ENCODE measurements around the gene MAPK1.
"Not testable (repeated sequence)": the region's sequence is repeated elsewhere in the genome, so short reads cannot be mapped to it uniquely, and the experiment has no call there.

The MAPK1 gene

GRCh38 chr22:21735200-21736083 lies 132.0 kb downstream of the MAPK1 start, which contains the start of gene YPEL1:
Gene YPEL1 (minus strand): TSS chr22:21735794. CDS start chr22:21710744, 25,050 bp downstream.
- no peak for TF ChIP-seq CTCF (IDR thresholded peaks at IDR 0.05; ENCODE audit: low read depth, low read length)
- H3K27me3 ChIP-seq = no peaks in the 10 kb centered on the region; the same call in 1 of the 2 replicates
- no peaks in the 10 kb centered on the region for H3K36me3 ChIP-seq
- H3K4me1 ChIP-seq = no peaks in the 10 kb centered on the region
- peak; percentile 97 for DNase-seq
- H3K4me3 ChIP-seq (ENCODE audit: low read depth, low read length) = peak within 1 kb of the TSS; percentile 66
- peaks cover 4% of the 10 kb centered on the region for H3K9me3 ChIP-seq

GRCh38 chr22:21734540-21735199 lies 132.8 kb downstream of the MAPK1 start:
- Histone ChIP-seq H3K27me3 (no peaks in the 10 kb centered on the region; the same call in 1 of the 2 replicates), H3K4me1 (no peaks in the 10 kb centered on the region), H3K36me3 (no peaks in the 10 kb centered on the region), H3K9me3 (peaks cover 4% of the 10 kb centered on the region), H3K4me3 (ENCODE audit: low read depth, low read length) (peak overlapping the region; percentile 66)
- no peak for TF ChIP-seq CTCF (IDR thresholded peaks at IDR 0.05; ENCODE audit: low read depth, low read length)
- DNase-seq = no peak

GRCh38 chr22:21731503-21731902 lies 135.9 kb downstream of the MAPK1 start:
- no peak overlapping the region for H3K4me3 ChIP-seq (ENCODE audit: low read depth, low read length)
- no peak for TF ChIP-seq CTCF (IDR thresholded peaks at IDR 0.05; ENCODE audit: low read depth, low read length)
- DNase-seq = no peak
- peaks cover 4% of the 10 kb centered on the region for H3K9me3 ChIP-seq
- no peaks in the 10 kb centered on the region for H3K36me3 ChIP-seq
- no peaks in the 10 kb centered on the region for H3K4me1 ChIP-seq
- no peaks in the 10 kb centered on the region; the same call in 1 of the 2 replicates for H3K27me3 ChIP-seq

GRCh38 chr22:21730535-21731308 lies 136.7 kb downstream of the MAPK1 start:
- Histone ChIP-seq H3K4me3 (ENCODE audit: low read depth, low read length) (no peak overlapping the region), H3K36me3 (no peaks in the 10 kb centered on the region), H3K9me3 (no peaks in the 10 kb centered on the region), H3K4me1 (no peaks in the 10 kb centered on the region), H3K27me3 (no peaks in the 10 kb centered on the region; the same call in 1 of the 2 replicates)
- no peak for DNase-seq
- no peak for TF ChIP-seq CTCF (IDR thresholded peaks at IDR 0.05; ENCODE audit: low read depth, low read length)

GRCh38 chr22:21729184-21729583 lies 138.3 kb downstream of the MAPK1 start:
- not testable (repeated sequence) for H3K4me1 ChIP-seq; H3K36me3 ChIP-seq; H3K9me3 ChIP-seq; H3K27me3 ChIP-seq; DNase-seq; H3K4me3 ChIP-seq (ENCODE audit: low read depth, low read length)

- H3K36me3 ChIP-seq = no peaks in the 10 kb centered on the region
Measured at GRCh38 chr22:21728270-21728669, 139.2 kb downstream of the MAPK1 start.

More at GRCh38 chr22:21728270-21728669, 139.2 kb downstream of the MAPK1 start:
- DNase-seq = no peak
- TF ChIP-seq CTCF (IDR thresholded peaks at IDR 0.05; ENCODE audit: low read depth, low read length) = no peak
- no peak overlapping the region for H3K4me3 ChIP-seq (ENCODE audit: low read depth, low read length)
- no peaks in the 10 kb centered on the region for H3K4me1 ChIP-seq
- no peaks in the 10 kb centered on the region for H3K9me3 ChIP-seq
- H3K27me3 ChIP-seq = no peaks in the 10 kb centered on the region
